CD4-positive, alpha-beta T cell treated with Interleukin-2 at 100 ng/mL for 4 hours (primary cell): ENCODE results near the gene FBXO10.
"Not testable (repeated sequence)": the region's sequence is repeated elsewhere in the genome, so short reads cannot be mapped to it uniquely, and the experiment has no call there.

Experiments used
- DNase-seq: peaks from one replicate; pipeline ENCODE4 v3.0.0-alpha.2; 2020; ENCODE audit warnings: low spot score

FBXO10 gene, protein sequence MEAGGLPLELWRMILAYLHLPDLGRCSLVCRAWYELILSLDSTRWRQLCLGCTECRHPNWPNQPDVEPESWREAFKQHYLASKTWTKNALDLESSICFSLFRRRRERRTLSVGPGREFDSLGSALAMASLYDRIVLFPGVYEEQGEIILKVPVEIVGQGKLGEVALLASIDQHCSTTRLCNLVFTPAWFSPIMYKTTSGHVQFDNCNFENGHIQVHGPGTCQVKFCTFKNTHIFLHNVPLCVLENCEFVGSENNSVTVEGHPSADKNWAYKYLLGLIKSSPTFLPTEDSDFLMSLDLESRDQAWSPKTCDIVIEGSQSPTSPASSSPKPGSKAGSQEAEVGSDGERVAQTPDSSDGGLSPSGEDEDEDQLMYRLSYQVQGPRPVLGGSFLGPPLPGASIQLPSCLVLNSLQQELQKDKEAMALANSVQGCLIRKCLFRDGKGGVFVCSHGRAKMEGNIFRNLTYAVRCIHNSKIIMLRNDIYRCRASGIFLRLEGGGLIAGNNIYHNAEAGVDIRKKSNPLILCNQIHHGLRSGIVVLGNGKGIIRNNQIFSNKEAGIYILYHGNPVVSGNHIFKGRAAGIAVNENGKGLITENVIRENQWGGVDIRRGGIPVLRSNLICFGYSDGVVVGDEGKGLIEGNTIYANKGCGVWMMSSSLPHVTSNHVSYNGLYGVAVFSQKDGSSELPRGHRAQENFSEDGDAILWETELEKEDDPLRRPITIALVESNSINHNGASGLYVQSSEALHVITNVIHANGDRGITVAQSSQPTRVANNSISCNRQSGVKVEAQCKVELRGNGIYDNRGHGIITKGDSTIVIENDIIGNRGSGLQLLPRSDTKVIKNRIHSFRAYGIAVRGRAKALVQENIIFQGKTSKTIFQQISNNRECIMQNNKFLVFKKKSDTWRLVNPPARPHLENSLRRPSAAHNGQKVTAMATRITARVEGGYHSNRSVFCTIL

DNA sequence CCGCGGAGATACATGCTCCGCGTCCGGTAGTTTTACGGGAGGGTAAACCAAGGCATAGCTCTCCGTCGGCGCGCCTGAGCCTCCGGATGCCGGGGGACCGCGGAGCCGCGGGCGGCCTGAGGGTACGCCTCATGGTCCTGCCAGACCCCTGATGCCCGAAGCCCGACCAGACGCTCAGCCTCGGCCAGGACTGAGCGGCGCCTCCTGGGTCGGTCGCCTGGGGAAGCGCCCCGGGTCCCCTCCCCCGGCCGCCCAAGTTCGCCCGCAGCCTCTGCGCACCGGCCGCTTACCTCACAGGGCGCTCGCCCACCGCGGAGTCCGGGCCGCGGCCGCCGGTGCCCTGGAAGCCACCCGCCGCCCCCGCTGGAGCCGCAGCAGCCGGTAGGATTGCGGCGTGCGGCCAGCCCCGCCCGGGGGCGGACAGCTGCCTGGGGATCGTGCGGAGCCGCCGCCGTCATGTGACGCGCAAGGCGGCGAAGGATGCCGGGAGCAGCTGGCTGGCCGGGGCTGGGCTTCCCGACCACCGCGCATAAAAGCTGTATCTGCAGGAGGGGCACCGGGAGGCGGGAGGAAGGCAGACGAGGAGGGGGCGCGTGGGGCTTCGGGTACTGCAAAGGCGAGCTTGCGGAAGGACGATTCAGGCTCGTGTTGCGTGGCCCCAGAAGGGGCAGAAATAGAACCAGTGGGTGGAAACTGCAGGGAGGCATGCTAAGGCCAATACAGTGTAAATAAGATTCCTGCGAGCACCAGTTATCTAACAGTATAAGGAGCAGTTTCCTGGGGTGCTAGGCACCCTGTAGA, at the start of gene FBXO10:
Gene FBXO10 (minus strand): TSS at position 460 of the 801 bp plus-strand sequence. CDS start 34,612 bp downstream, outside the sequence.
- DNase-seq, result peak; percentile 16

GRCh38 chr9:37625758-37626147, 49.6 kb upstream of the FBXO10 start:
- DNase-seq, result no peak

- DNase-seq, result no peak
These were observed 49.0 kb upstream of the FBXO10 start for GRCh38 chr9:37625036-37625757.

- DNase-seq, result no peak
These were observed 47.9 kb upstream of the FBXO10 start for GRCh38 chr9:37624073-37624472.

GRCh38 chr9:37623267-37623666, 47.1 kb upstream of the FBXO10 start:
- no peak for DNase-seq

GRCh38 chr9:37622462-37622861, 46.3 kb upstream of the FBXO10 start:
- DNase-seq, result no peak

GRCh38 chr9:37621273-37622121, 45.3 kb upstream of the FBXO10 start:
- DNase-seq, result no peak

- no peak for DNase-seq
These were observed 44.2 kb upstream of the FBXO10 start for GRCh38 chr9:37620396-37620795.

GRCh38 chr9:37619806-37620205, 43.6 kb upstream of the FBXO10 start:
- no peak for DNase-seq

DNA sequence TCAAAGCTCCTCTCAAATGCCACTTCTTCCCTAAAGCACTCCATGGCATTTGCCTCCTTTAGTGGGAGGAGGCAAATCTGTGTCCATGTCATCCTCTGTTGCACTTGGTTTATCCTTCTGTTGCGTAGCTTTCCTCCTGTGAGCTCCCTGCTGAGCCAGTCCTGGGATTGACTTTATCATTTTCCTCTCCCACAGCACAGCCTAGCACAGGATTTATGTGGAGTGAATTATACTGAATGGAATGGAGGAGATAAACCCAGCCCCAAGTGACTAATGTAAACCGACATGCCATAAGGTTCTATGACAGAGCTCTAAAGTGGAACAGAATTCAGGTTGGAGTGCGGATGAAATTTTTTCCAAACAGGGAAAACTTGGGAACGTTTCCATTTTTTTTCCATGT, 42.6 kb upstream of the FBXO10 start:
- DNase-seq, result no peak

- no peak for DNase-seq
These were observed 41.7 kb upstream of the FBXO10 start for GRCh38 chr9:37617832-37618231.

- no peak for DNase-seq
These were observed 41.0 kb upstream of the FBXO10 start for GRCh38 chr9:37617161-37617560.

GRCh38 chr9:37611961-37612360, 35.8 kb upstream of the FBXO10 start:
- DNase-seq, result no peak

DNA sequence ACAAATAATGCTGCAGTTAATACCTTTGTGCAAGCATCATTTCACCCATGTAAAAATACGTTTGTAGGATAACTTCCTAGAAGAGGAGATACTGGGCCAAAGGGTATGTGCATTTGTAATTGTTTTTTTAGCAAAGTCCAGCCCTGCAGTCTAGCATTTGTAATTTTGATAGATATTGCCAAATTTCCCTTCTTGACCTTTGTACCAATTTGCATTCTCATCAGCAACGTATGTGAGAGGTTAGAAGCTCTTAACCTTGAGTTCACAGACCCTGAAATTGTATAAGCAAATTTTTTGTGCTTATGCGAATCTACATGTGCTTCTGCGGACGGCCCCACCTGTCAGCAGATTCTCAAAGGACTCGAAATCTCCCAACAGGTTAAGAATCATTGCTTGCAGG, 34.8 kb upstream of the FBXO10 start:
- DNase-seq, result no peak

GRCh38 chr9:37609735-37610397, 33.7 kb upstream of the FBXO10 start:
- DNase-seq, result no peak

- no peak for DNase-seq
These were observed 32.1 kb upstream of the FBXO10 start for GRCh38 chr9:37608250-37608649.

DNA sequence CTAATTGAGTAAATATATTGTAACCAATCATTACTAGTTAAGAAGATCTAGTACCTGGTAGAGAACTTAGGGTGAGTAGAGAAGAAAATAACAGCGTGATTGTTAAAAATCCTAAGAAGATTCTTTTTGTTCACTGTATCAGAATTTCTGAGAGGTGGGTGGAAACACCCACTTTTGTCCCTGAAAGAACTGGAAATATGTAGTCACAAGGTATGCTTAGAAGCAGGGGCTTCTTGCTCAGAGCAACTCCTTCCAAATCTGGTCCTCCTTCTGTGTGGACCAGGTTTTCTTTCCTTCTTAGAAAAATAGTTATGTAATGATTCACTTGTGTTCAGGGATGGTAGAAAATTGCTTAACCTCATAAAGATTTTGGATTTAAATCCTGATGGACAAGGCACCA, 28.1 kb upstream of the FBXO10 start:
- DNase-seq, result no peak

DNA sequence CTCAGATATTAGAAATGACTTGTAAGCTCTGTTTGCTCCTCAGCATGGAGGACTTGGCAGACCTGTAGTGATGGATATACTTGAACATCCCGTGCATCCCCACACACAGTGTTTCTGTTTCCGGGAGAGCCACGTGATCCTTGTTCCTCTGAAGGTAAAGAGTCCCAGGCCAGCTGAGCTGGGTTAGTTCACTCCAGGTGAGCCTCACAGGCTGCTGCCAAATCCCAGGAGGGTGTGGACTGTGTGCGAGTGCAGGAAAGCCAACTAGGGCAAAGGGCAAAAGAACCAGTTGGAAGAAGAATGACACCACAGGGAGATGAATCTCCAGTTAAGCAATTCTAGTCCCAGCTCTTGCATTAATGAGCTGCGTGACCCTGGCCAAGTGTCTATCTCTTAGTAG, 26.6 kb upstream of the FBXO10 start:
- DNase-seq, result no peak

GRCh38 chr9:37602061-37602460, 25.9 kb upstream of the FBXO10 start:
- DNase-seq, result not testable (repeated sequence)

DNA sequence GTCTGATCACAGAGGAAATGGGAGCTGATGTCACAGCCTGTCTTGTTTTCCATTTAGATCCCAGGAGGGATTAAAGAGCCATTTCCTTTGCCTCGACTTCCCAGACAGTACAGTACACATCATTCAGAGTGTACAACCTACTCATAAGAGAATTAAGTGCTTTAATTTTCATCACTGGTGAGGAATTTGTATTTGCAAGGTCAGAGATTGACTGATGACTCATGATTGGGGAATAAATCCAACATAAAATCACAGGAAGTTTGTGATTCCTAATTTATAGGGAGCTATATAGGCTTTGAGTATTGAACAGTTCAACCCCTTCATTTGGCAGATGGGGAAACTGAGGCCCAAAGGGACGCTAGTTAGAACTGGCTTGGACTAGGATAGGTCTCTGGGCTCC, 20.3 kb upstream of the FBXO10 start:
- no peak for DNase-seq
